Measurements from ENCODE around the gene APC2. TPM values are rescaled to one million over a fixed set of nuclear protein-coding genes. Genes with fewer than 3 reads are reported as not detected.
A peak's percentile ranks its signal among the peaks of the same experiment; 100 is the strongest.
"Not testable (repeated sequence)": the region's sequence is repeated elsewhere in the genome, so short reads cannot be mapped to it uniquely, and the experiment has no call there.

Gene APC2
- total RNA-seq, 1 experiment from 2014 or later: not detected

- no peak for DNase-seq (ENCODE audit: low read depth)
- in situ Hi-C loops (cut with HindIII; ENCODE audit: low pct_unique_long_range_greater_than_20kb, low sequenced_read_pairs): no loop called here
These were observed 21.7 kb downstream of the APC2 start for GRCh38 chr19:1471515-1472160.

- in situ Hi-C loops (cut with HindIII; ENCODE audit: low pct_unique_long_range_greater_than_20kb, low sequenced_read_pairs): no loop called here
These were observed 22.5 kb downstream of the APC2 start for GRCh38 chr19:1472231-1473084.

GRCh38 chr19:1473085-1473851 lies 23.3 kb downstream of the APC2 start:
- no peak for DNase-seq (ENCODE audit: low read depth)
- in situ Hi-C loops (cut with HindIII; ENCODE audit: low pct_unique_long_range_greater_than_20kb, low sequenced_read_pairs): no loop called here

More at GRCh38 chr19:1472231-1473084, 22.5 kb downstream of the APC2 start:
- no peak for DNase-seq (ENCODE audit: low read depth)

- in situ Hi-C loops (cut with HindIII; ENCODE audit: low pct_unique_long_range_greater_than_20kb, low sequenced_read_pairs): no loop called here
- DNase-seq (ENCODE audit: low read depth): no peak
These were observed 24.3 kb downstream of the APC2 start for GRCh38 chr19:1474011-1474764.

- DNase-seq (ENCODE audit: low read depth): no peak
- in situ Hi-C loops (cut with HindIII; ENCODE audit: low pct_unique_long_range_greater_than_20kb, low sequenced_read_pairs): no loop called here
These were observed 24.9 kb downstream of the APC2 start for GRCh38 chr19:1474765-1475351.

GRCh38 chr19:1475751-1476437 lies 26.0 kb downstream of the APC2 start:
- DNase-seq (ENCODE audit: low read depth): no peak
- in situ Hi-C loops (cut with HindIII; ENCODE audit: low pct_unique_long_range_greater_than_20kb, low sequenced_read_pairs): no loop called here

GRCh38 chr19:1477056-1477455 lies 27.1 kb downstream of the APC2 start:
- in situ Hi-C loops (cut with HindIII; ENCODE audit: low pct_unique_long_range_greater_than_20kb, low sequenced_read_pairs): not testable (repeated sequence)

GRCh38 chr19:1478934-1479707 lies 29.2 kb downstream of the APC2 start, which contains the start of gene C19orf25:
Gene C19orf25 (minus strand): TSS chr19:1479215. CDS start chr19:1478903, 312 bp downstream.
- peak; percentile 85 for DNase-seq (ENCODE audit: low read depth)

More at GRCh38 chr19:1477056-1477455, 27.1 kb downstream of the APC2 start:
- DNase-seq (ENCODE audit: low read depth): not testable (repeated sequence)

GRCh38 chr19:1481224-1481892 lies 31.4 kb downstream of the APC2 start:
- no peak for DNase-seq (ENCODE audit: low read depth)
- in situ Hi-C loops (cut with HindIII; ENCODE audit: low pct_unique_long_range_greater_than_20kb, low sequenced_read_pairs): no loop called here

More at GRCh38 chr19:1478934-1479707, 29.2 kb downstream of the APC2 start, which contains the start of gene C19orf25:
- in situ Hi-C loops (cut with HindIII; ENCODE audit: low pct_unique_long_range_greater_than_20kb, low sequenced_read_pairs): no loop called here

- in situ Hi-C loops (cut with HindIII; ENCODE audit: low pct_unique_long_range_greater_than_20kb, low sequenced_read_pairs): no loop called here
- no peak for DNase-seq (ENCODE audit: low read depth)
These were observed 32.0 kb downstream of the APC2 start for GRCh38 chr19:1481893-1482360.

GRCh38 chr19:1482361-1483130 lies 32.6 kb downstream of the APC2 start:
- in situ Hi-C loops (cut with HindIII; ENCODE audit: low pct_unique_long_range_greater_than_20kb, low sequenced_read_pairs): no loop called here
- no peak for DNase-seq (ENCODE audit: low read depth)

- in situ Hi-C loops (cut with HindIII; ENCODE audit: low pct_unique_long_range_greater_than_20kb, low sequenced_read_pairs): no loop called here
- DNase-seq (ENCODE audit: low read depth): no peak
These were observed 33.4 kb downstream of the APC2 start for GRCh38 chr19:1483131-1483978.

GRCh38 chr19:1483979-1484428 lies 34.1 kb downstream of the APC2 start:
- DNase-seq (ENCODE audit: low read depth): no peak
- in situ Hi-C loops (cut with HindIII; ENCODE audit: low pct_unique_long_range_greater_than_20kb, low sequenced_read_pairs): no loop called here

All from Caki2 (cell line).